ENCODE results near the gene TSEN34. TPM values are rescaled to one million over a fixed set of nuclear protein-coding genes. Genes with fewer than 3 reads are reported as not detected.

Gene TSEN34
- total RNA-seq = 10 to 100 TPM; 24.6 to 28.1 TPM
- 10 to 100 TPM; 21.5 to 46.3 TPM for polyA plus RNA-seq
- long read RNA-seq, donor 1, transcript TSEN34-201 (5 exons, 2,294 nt) = minor isoform, 30 of 147 reads
- long read RNA-seq, donor 1, transcript TSEN34-203 (4 exons, 1,349 nt) = major isoform, 93 of 147 reads
- long read RNA-seq, donor 1, partial matches to known transcripts = 10 of 147 reads
- long read RNA-seq, donor 1, other reads (novel, unspliced or antisense) = 7 of 147 reads
- long read RNA-seq, donor 2, transcript TSEN34-203 (4 exons, 1,349 nt) = major isoform, 27 of 37 reads
- long read RNA-seq, donor 2, partial matches to known transcripts = 3 of 37 reads
- long read RNA-seq, donor 2, other reads (novel, unspliced or antisense) = 2 of 37 reads

- ATAC-seq (ENCODE audit: low FRiP score) (peak; percentile 65), DNase-seq (peak; percentile 94)
- WGBS, 2 donors = 1% methylated on average over 70 to 77 of the region's 77 CpGs
- Histone ChIP-seq H3K9me3 (ENCODE audit: control insufficient read depth, low read length) (no peaks in the 10 kb centered on the region), H3K36me3 (ENCODE audit: control insufficient read depth in 1 of 2, insufficient read depth in 2 of 2, low read length in 1 of 2) (no peaks in the 10 kb centered on the region), H3K27me3 (ENCODE audit: control insufficient read depth in 1 of 2, insufficient read depth in 2 of 2, low read length in 1 of 2) (no peaks in the 10 kb centered on the region), H3K27ac (ENCODE audit: low read depth in 1 of 2, low read length in 2 of 2) (peak within 1 kb of the TSS; percentile 47 to 94), H3K4me3 (ENCODE audit: low read length in 2 of 2) (peak within 1 kb of the TSS; percentile 42 to 54), H3K4me1 (ENCODE audit: control insufficient read depth in 1 of 2, insufficient read depth in 2 of 2, low read length in 2 of 2) (no peaks in the 10 kb centered on the region)
- intact Hi-C loops (cut with DNase I) = loop anchor here (5.0 to 10.0 kb wide), 3 partner anchors 74 to 326 kb away; partner anchors contain the start of genes MYADM (in 2 of the 2), PRPF31 (in 1 of the 2) and TFPT (in 1 of the 2)
Measured at GRCh38 chr19:54191011-54191810, at the start of gene TSEN34. Gene TSEN34 (plus strand): TSS chr19:54191308. CDS start chr19:54191365, 57 bp downstream.

- ATAC-seq (ENCODE audit: low FRiP score) (no peak), DNase-seq (no peak)
- intact Hi-C loops (cut with DNase I) = no loop called here
- WGBS, 2 donors = 84 to 87% methylated on average over 3 of the region's 3 CpGs
- H3K9me3 ChIP-seq (ENCODE audit: control insufficient read depth, low read length) = no peaks in the 10 kb centered on the region
- H3K27me3 ChIP-seq (ENCODE audit: control insufficient read depth in 1 of 2, insufficient read depth in 2 of 2, low read length in 1 of 2) = no peaks in the 10 kb centered on the region
- no peak overlapping the region for H3K4me3 ChIP-seq (ENCODE audit: low read length in 2 of 2)
- H3K36me3 ChIP-seq (ENCODE audit: control insufficient read depth in 1 of 2, insufficient read depth in 2 of 2, low read length in 1 of 2) = peaks cover 0 to 18% of the 10 kb centered on the region in 2 donors
- H3K27ac ChIP-seq (ENCODE audit: low read depth in 1 of 2, low read length in 2 of 2) = no peak overlapping the region
- no peaks in the 10 kb centered on the region for H3K4me1 ChIP-seq (ENCODE audit: control insufficient read depth in 1 of 2, insufficient read depth in 2 of 2, low read length in 2 of 2)
Measured at GRCh38 chr19:54141356-54141755, 49.8 kb upstream of the TSEN34 start.

DNA sequence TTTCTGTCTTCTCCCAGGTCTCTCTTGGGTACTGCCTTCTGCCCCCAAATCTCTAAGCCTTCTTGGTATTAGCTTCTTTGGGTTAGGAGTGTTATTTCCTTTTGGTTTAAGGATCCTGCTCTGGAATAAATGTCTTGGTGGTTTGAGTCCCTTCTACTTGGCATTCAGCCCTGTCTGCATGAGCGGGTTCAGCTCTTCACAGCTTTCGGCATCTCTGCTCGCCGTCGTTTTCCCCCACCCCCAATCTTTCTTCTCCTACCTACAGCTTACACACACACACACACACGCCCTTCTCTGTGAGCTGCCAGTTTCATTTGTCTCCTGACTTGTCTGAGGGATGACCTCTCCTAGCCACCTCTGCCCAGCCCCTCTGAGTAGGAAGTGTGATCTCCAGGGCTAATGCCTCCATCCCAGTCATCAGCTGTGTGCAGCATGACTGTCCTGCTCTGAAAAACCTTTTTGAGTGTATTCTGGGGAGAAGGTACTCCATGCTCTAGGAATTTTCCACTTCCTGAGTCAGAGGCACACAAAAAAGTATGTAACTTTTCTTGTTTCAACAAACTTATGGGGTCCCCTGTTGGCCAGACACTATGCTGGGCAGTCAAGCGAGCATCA, 48.8 kb upstream of the TSEN34 start:
- no peak for DNase-seq
- H3K36me3 ChIP-seq (ENCODE audit: control insufficient read depth in 1 of 2, insufficient read depth in 2 of 2, low read length in 1 of 2) = peaks cover 0 to 18% of the 10 kb centered on the region in 2 donors

GRCh38 chr19:54145541-54146158, 45.5 kb upstream of the TSEN34 start:
- Histone ChIP-seq H3K36me3 (ENCODE audit: control insufficient read depth in 1 of 2, insufficient read depth in 2 of 2, low read length in 1 of 2) (peaks cover 0 to 20% of the 10 kb centered on the region in 2 donors), H3K4me3 (ENCODE audit: low read length in 2 of 2) (no peak overlapping the region), H3K27ac (ENCODE audit: low read depth in 1 of 2, low read length in 2 of 2) (no peak overlapping the region), H3K4me1 (ENCODE audit: control insufficient read depth in 1 of 2, insufficient read depth in 2 of 2, low read length in 2 of 2) (no peaks in the 10 kb centered on the region), H3K27me3 (ENCODE audit: control insufficient read depth in 1 of 2, insufficient read depth in 2 of 2, low read length in 1 of 2) (no peaks in the 10 kb centered on the region), H3K9me3 (ENCODE audit: control insufficient read depth, low read length) (no peaks in the 10 kb centered on the region)
- intact Hi-C loops (cut with DNase I) = no loop called here
- WGBS, 2 donors = 89 to 92% methylated on average over 28 of the region's 28 CpGs
- ATAC-seq (ENCODE audit: low FRiP score) (no peak), DNase-seq (no peak)

More for the DNA sequence above, 48.8 kb upstream of the TSEN34 start:
- Histone ChIP-seq H3K9me3 (ENCODE audit: control insufficient read depth, low read length) (no peaks in the 10 kb centered on the region), H3K4me1 (ENCODE audit: control insufficient read depth in 1 of 2, insufficient read depth in 2 of 2, low read length in 2 of 2) (no peaks in the 10 kb centered on the region), H3K27me3 (ENCODE audit: control insufficient read depth in 1 of 2, insufficient read depth in 2 of 2, low read length in 1 of 2) (no peaks in the 10 kb centered on the region), H3K4me3 (ENCODE audit: low read length in 2 of 2) (no peak overlapping the region), H3K27ac (ENCODE audit: low read depth in 1 of 2, low read length in 2 of 2) (no peak overlapping the region)
- no peak for ATAC-seq (ENCODE audit: low FRiP score)
- intact Hi-C loops (cut with DNase I) = no loop called here
- WGBS, 2 donors = 68 to 81% methylated on average over 7 of the region's 7 CpGs

DNA sequence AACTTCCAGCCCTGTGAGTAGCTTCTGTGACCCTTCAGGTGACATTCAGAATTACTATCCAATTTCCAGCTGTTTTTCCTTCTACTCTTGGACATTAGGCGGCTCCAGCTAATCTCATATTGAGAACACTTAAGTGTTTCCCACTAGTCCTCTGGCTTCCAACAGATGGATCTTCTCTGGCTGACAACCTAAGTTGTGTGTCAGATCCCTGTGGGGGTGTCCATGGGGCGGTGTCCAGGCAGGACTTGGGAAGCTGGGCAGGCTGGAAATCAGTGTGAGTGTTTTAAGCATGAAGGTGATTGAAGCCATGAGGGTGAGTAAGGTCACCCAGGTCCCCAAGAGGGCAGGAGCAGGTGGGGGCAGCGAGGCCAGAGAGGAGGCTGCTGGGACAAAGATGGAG, 43.4 kb upstream of the TSEN34 start:
- Histone ChIP-seq H3K9me3 (ENCODE audit: control insufficient read depth, low read length) (no peaks in the 10 kb centered on the region), H3K4me3 (ENCODE audit: low read length in 2 of 2) (no peak overlapping the region), H3K4me1 (ENCODE audit: control insufficient read depth in 1 of 2, insufficient read depth in 2 of 2, low read length in 2 of 2) (no peaks in the 10 kb centered on the region), H3K27ac (ENCODE audit: low read depth in 1 of 2, low read length in 2 of 2) (no peak overlapping the region), H3K27me3 (ENCODE audit: control insufficient read depth in 1 of 2, insufficient read depth in 2 of 2, low read length in 1 of 2) (no peaks in the 10 kb centered on the region), H3K36me3 (ENCODE audit: control insufficient read depth in 1 of 2, insufficient read depth in 2 of 2, low read length in 1 of 2) (peaks cover 0 to 25% of the 10 kb centered on the region in 2 donors)
- ATAC-seq (ENCODE audit: low FRiP score) (no peak), DNase-seq (no peak)
- intact Hi-C loops (cut with DNase I) = no loop called here
- 80 to 90% methylated on average over 3 of the region's 3 CpGs for WGBS, 2 donors

DNA sequence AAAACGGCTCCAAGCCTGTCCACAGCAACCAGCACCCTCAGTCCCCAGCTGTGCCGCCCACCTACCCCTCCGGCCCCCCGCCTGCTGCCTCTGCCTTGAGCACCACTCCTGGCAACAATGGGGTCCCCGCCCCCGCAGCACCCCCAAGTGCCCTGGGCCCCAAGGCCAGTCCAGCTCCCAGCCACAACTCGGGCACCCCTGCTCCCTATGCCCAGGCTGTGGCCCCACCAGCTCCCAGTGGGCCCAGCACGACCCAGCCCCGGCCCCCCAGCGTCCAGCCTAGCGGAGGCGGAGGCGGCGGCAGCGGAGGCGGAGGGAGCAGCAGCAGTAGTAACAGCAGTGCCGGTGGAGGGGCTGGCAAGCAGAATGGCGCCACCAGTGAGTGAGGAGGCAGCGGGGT, 43.0 kb upstream of the TSEN34 start:
- Histone ChIP-seq H3K27me3 (ENCODE audit: control insufficient read depth in 1 of 2, insufficient read depth in 2 of 2, low read length in 1 of 2) (no peaks in the 10 kb centered on the region), H3K27ac (ENCODE audit: low read depth in 1 of 2, low read length in 2 of 2) (no peak overlapping the region), H3K9me3 (ENCODE audit: control insufficient read depth, low read length) (no peaks in the 10 kb centered on the region), H3K4me3 (ENCODE audit: low read length in 2 of 2) (no peak overlapping the region), H3K36me3 (ENCODE audit: control insufficient read depth in 1 of 2, insufficient read depth in 2 of 2, low read length in 1 of 2) (peaks cover 0 to 23% of the 10 kb centered on the region in 2 donors), H3K4me1 (ENCODE audit: control insufficient read depth in 1 of 2, insufficient read depth in 2 of 2, low read length in 2 of 2) (no peaks in the 10 kb centered on the region)
- ATAC-seq (ENCODE audit: low FRiP score) = no peak
- DNase-seq = no peak
- intact Hi-C loops (cut with DNase I) = no loop called here
- 83 to 85% methylated on average over 18 to 19 of the region's 19 CpGs for WGBS, 2 donors

DNA sequence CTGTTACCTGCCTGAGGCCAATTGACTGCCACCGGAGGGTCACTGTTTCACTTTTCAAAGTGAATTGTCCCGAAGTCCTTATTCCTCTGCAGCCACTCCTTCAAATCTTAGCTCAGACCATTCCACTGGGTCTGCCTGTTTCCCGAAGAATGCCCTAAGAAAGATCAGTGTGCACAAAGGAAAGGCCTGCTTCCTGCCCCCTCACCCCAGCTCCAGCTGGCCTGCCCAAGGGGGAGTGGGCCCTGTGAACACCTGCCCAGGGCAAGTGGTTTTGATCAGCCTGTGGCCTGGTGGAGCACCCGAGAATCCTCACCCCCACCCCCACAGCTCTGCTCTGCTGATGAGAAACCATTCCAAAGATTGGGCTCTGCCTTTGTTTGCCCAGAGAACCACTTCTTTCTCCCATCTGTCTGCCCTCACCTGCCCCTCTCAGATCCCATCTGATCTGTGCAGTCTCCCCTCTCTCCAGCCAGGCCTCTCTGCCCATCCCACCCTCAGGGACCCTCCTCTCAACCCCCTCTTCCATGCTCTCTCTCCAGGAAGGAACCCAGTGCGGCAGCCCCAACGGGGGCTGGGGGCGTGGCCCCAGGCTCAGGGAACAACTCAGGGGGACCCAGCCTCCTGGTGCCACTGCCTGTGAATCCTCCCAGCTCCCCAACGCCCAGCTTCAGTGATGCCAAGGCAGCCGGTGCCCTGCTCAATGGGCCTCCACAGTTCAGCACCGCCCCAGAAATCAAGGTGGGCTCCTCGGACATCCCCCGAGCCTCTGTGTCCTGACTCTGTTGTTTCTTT, 41.9 kb upstream of the TSEN34 start:
- H3K9me3 ChIP-seq (ENCODE audit: control insufficient read depth, low read length) = no peaks in the 10 kb centered on the region
- H3K4me3 ChIP-seq (ENCODE audit: low read length in 2 of 2) = no peak overlapping the region
- 84 to 85% methylated on average over 12 of the region's 12 CpGs for WGBS, 2 donors
- intact Hi-C loops (cut with DNase I) = no loop called here
- H3K4me1 ChIP-seq (ENCODE audit: control insufficient read depth in 1 of 2, insufficient read depth in 2 of 2, low read length in 2 of 2) = no peaks in the 10 kb centered on the region
- DNase-seq (no peak), ATAC-seq (ENCODE audit: low FRiP score) (no peak)
- peaks cover 0 to 18% of the 10 kb centered on the region in 2 donors for H3K36me3 ChIP-seq (ENCODE audit: control insufficient read depth in 1 of 2, insufficient read depth in 2 of 2, low read length in 1 of 2)
- no peaks in the 10 kb centered on the region for H3K27me3 ChIP-seq (ENCODE audit: control insufficient read depth in 1 of 2, insufficient read depth in 2 of 2, low read length in 1 of 2)
- H3K27ac ChIP-seq (ENCODE audit: low read depth in 1 of 2, low read length in 2 of 2) = no peak overlapping the region

Measured in aorta (tissue), 5 donors.